Mesenteric fat pad (tissue), 1 donor: ENCODE data around the gene ANKMY2. TPM values are rescaled to one million over a fixed set of nuclear protein-coding genes. Genes with fewer than 3 reads are reported as not detected.
"Not testable (repeated sequence)": the region's sequence is repeated elsewhere in the genome, so short reads cannot be mapped to it uniquely, and the experiment has no call there.

Source experiments
- DNase-seq: peaks from one replicate; pipeline ENCODE4 v3.0.0-alpha.2; 2020; ENCODE audit warnings: low spot score
- long read RNA-seq: library from polyadenylated mRNA; unstranded; transcript quantifications from one replicate; pipeline ENCODE4 v2.0.0, GENCODE V29; 2020
- total RNA-seq: library from RNA; stranded (reverse); fragmentation: NEBNext Ultra II Directional; extraction: Animal tissue kit (Norgen Biotek cat#: 25700); gene quantifications from one replicate; pipeline ENCODE4 v1.2.1, GENCODE V29; 2021
- donor health status: DM: yes; HTN: yes; CAD: no.

The ANKMY2 gene
- 14.9 TPM for total RNA-seq
- long read RNA-seq, transcript ANKMY2-201 (10 exons, 2,555 nt) = major isoform, 39 of 46 reads
- long read RNA-seq, partial matches to known transcripts = 4 of 46 reads
- long read RNA-seq, other reads (novel, unspliced or antisense) = 3 of 46 reads

DNA sequence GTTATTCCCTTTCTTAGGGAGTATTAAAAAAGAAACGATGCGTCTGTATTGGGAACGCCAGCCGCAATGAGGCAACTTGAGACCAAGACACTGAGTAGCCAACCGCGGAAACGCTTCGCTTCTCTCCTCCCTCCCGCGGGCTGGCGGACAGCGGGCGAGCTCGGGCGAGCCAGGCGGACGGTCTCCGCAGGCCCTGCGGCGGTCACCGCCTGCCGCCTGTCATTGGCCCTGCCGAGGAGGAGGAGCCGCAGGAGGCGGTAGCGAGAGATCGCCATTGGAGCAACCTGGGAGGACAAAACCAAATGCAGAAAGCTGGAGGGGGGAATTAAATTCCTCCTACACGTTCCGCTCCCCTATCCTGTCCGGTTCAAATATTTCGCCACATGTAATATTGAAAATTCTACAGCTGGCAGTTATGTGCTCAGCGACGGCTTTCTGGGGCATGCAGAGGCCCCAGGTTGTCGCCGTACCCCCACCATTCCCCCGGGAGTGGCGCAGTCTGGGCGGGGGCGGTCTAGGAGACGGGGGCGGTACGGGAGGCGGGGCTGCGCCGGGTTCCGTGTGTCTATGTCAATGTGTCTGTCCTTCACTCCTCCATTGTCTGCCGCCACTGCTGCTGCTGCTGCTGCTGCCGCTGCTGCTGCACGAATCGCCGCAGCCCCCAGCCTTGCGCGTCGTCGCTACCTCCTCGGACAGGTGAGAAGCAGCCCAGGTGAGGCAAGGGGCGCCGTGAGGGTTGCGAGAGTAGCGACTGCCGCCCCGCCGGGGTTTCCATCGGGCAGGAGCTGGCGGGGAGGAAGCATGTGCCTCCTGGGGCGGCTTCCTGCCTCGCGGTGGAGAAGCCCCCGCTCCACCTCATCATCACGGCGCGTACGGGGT, at the start of gene ANKMY2, which contains the start of gene BZW2:
TSS of gene ANKMY2 (minus strand) at position 162 of the 879 bp plus-strand sequence. CDS start 181 bp downstream, outside the sequence.
TSS of gene BZW2 (plus strand) at position 589 of the 879 bp plus-strand sequence. CDS start 19,263 bp downstream, outside the sequence.
- peak; percentile 98 for DNase-seq

DNA sequence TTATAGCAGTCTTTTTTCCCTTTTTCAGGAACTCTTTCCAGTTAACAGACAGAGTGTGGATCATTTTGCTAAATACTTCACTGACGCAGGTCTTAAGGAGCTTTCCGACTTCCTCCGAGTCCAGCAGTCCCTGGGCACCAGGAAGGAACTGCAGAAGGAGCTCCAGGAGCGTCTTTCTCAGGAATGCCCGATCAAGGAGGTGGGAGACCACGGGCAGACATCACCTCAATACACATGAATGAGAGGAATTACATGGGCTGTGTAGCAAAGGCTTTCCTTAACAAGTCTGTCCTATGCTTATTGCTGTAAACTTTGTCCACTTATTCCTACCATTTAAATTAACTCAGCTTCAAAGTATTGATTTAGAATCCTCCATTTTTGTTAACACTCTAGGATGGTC, 49.3 kb upstream of the ANKMY2 start:
- DNase-seq = no peak

DNA sequence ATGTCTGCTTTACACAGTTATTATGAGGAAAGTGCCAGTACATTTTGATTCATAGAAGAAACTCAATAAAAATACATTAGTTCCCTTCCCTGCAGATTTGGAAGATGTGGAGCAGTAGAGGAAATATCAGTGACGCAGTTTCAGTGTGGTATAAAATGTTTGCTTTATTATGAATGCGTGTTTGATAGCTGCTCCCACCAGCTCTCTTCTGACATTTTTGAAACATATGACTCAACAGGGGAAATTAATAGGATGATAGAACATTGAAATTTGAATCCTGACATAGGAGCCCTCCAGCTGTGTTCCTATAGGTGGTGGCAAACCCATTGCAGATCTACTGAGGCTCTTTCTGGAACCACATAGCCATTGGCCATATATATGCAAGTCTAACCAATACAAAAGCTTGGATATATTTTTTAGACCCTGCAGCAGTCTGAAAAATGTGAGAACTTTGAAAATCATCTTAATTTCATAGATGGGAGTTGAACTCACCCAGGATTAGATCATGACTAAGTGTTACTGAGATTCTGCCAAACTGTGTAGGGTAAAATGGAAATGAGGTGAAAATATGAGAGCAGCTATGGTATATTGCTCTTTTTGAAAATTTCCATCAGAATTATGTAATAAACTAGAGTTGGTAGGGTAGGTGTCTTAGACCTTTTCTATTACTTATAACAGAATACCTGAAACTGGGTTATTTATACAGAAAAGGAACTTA, 48.2 kb upstream of the ANKMY2 start:
- no peak for DNase-seq

DNA sequence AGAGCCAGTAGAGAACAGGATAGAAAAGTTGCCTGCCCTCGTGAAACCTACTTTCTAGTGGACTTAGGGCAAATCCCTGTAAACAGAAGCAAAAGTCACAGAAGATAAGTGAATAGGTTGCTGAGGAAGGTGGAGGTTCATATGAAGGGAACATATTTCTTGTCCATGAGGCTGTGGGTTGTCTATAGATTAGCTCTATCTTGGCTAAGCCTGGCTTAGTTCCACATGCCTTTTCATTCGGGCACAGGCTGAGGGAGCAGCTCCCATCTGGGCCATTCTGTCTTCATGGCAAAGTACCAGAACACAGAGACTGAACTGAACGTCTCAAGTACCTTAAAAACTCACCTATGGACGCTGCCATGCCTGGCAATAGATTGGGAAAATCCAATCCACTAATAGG, 45.7 kb upstream of the ANKMY2 start:
- no peak for DNase-seq

DNA sequence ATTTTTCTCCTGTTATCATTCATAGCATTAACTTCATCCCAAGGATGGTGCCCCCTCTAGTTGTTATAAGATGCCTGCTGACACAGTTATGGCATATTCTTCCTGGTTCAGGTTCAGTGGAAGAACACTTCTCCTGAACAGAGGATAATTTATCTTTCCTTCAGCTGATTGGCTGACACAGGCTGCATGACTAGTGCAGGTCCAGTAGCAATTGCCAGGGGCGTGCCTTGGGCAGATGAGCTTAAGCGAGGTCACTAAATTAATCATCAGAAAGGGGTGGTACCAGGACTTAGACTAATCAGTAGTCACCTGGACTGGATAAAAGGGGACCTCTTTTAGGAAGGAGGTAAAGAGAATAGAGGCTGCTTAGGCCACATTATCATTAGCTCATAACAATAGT, 42.7 kb upstream of the ANKMY2 start:
- no peak for DNase-seq

DNA sequence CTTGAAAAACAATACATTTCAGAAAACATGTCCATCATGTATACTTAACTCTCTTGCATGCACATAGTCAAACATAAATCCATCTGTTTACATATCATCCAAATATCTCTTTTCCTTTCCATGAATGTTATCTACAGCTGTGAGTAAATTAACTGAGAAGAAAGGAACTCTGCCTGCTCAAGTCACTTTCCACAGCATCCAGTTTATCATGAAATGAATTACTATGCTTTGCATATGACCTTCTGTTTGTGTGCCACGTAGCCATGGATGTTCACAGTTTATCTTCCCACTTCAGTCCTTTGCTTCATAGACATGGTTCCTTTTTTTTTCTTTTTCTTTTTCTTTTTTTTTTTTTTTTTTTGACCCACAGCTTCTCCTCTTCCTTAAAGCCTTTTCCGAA, 40.0 kb upstream of the ANKMY2 start:
- DNase-seq = no peak

DNA sequence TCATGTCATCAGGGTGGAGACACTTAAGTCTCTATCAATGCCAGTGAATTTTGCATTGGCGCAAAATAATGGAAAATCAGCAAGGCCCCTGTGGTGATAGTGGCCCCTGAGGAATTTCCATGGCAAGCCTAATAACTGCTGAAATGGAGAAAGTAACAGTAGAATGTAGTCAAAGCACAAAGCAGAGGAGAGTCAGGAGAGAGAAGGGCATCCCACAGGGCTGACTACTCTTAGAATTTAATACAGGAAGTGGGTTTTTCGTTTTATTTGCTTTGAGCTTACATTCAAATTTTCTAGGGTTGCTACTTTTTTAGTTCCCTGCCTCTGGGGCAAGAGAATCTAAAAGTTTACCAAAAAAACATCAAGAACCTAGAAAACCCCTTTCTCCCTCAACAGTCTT, 39.4 kb upstream of the ANKMY2 start:
- no peak for DNase-seq

DNA sequence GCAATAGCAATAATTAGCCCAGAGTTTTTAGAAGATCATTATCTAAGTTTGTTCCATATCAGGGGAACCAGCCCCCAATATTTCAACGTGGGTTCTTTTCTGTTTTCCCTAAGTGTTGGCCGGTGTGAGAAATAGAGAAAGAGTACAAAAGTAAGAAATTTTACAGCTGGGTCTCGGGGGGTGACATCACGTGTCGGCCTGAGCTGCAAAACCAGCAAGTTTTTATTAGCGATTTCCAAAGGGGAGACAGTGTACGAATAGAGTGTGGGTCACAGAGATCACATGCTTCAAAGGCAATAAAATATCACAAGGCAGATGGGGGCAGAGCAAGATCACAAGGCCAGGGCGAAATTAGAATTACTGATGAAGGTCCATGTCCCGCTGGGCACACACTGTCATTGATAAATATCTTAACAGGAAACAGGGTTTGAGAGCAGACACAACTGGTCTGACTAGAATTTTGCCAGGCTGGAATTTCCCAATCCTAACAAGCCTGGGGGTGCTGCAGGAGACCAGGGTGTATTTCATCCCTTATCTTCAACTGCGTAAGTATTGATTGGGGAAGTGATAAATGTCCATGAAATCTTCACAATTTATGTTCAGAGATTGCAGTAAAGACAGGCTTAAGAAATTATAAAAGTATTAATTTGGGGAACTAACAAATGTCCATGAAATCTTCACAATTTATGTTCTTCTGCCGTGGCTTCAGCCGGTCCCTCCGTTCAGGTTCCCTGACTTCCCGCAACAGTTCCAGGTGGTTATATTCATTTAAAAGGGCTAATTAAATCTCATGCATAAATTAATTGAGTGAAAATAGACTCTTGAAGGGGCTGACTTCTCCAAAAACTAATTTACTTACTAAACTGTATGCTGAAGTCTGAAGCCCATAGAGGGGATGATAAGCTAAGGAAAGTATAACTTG, 33.4 kb upstream of the ANKMY2 start:
- DNase-seq = not testable (repeated sequence)

DNA sequence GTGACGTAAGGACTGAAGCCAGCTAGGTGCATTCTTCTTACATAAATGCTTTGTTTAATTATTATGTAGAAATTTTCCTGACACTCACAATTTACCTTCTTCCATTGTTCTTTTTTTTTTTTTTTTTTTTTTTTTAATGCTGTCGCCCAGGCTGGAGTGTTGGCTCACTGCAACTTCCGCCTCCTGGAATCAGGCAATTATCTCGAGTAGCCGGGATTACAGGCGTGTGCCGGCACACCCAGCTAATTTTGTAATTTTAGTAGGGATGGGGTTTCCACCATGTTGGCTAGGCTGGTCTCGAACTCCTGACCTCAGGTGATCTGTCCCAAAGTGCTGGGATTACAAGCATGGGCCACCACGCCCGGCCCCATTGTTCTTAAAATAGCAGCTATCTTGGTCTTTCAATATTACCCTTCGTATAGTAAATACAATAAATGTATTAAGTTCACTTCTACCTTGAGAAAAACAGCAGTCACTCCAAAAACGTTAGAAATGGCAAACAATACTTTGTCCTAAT, 32.5 kb upstream of the ANKMY2 start:
- no peak for DNase-seq

DNA sequence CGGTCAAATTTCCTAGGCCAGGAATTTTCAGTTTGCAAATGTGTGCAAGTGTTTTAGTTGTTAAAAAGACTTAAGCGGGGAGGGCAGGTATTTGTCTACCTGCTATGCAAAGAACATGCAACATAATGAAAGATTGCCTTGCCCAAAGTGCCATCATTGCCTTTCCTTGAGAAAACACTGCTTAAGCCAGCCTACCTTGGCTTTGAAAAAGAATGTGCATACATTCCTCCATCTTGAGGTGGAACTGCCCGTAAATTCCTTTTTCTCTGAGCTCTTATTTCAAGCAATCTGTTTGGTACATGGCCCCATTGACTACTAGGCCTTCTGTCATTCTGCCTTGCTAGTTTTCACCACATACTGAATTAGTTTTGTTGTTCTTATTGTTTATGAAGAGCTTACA, 29.7 kb upstream of the ANKMY2 start:
- no peak for DNase-seq

DNA sequence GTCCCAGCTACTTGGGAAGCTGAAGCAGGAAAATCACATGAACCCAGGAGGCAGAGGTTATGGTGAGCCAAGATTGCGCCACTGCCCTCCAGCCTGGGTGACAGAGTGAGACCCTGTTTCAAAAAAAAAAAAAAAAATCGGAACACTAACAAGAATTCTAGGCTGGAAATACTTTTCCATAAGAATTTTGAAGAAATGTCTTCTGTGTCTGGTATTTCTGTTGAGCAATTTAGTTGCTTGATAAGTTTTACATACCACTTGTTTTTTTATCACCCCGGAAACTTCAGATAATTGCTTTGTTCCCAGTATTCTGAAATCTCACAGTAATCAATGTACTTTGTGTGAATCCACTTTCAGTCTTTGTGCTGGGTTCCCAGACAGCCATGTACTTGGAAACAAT, 26.3 kb upstream of the ANKMY2 start:
- DNase-seq = no peak

DNA sequence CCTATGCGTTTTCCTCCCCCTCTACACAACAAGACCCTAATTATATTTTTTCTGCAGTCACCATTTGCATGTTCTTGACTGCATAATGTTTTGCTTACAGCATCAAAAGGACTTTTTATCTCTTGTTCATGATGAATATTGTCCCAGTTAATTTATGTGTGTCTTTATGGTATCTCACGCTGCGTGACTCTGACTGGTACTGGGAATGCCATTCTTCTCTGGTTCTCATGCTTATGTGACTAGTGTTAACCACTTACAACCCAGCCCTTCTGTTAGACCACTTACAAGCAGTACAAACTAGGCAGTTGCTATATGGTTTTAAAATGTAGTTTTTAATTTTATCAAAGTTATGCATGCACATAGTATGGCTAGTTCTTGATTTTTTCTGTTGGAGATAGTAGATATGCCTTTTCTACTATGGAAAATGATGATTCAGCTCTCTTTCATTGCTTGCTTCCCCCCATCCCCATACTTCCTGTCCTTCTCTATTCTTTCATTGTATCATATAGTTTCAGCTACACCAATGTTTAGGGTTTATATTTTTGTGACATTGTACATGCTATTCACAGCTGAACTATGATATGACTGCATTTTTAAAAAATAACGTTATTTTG, 25.3 kb upstream of the ANKMY2 start:
- DNase-seq = no peak

DNA sequence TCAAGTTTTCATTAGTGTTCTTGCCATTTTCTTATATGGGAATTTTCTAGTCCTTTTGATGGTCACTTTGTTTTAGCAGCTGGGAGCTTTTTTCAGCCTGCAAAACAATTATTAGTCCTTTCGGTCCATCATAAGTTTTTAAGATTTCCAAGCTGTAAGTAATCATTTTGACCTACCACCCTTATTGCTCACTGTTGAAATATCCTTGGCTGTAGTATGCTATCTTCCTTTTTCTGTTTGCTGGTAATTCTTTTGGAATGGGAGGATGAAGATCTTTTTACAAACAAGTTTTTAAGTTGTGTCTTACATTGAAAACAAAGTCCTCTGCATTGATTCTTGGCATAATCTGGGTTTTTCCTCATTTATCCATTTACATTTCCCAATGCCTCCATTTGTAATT, 24.5 kb upstream of the ANKMY2 start:
- no peak for DNase-seq

DNA sequence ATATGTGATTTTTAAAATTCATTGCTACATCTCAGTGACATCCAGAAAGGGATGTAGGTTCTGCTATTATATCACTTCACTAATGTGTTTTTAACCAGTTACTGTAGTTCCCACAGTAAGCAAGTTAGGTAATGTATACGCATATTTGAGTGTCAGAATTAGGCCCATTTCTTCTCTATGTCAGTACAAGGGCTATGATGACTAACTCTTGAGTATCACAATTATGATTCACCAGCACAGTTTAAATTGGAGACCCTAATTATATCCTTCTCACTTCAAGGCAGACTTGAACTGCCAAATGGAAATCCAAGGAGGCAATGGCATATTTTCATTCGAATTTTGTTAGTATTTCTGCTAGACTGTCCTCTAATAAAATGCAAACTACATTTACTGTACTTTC, 24.0 kb upstream of the ANKMY2 start:
- no peak for DNase-seq

DNA sequence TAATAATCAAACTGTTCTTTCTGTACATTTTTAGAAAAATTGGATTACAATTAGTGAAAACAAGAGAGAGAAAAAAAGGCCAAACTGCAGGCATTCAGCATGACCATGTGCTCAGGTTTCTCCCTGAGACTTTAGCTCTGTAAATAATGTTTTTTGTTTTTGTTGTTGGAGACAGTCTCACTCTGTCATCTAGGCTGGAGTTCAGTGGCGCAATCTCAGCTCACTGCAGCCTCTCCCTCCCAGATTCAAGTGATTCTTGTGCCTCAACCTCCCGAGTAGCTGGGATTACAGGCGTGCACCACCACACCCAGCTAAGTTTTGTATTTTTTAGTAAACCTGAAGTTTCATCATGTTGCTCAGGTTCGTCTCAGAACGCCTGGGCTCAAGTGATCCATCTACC, 23.4 kb upstream of the ANKMY2 start:
- no peak for DNase-seq

DNA sequence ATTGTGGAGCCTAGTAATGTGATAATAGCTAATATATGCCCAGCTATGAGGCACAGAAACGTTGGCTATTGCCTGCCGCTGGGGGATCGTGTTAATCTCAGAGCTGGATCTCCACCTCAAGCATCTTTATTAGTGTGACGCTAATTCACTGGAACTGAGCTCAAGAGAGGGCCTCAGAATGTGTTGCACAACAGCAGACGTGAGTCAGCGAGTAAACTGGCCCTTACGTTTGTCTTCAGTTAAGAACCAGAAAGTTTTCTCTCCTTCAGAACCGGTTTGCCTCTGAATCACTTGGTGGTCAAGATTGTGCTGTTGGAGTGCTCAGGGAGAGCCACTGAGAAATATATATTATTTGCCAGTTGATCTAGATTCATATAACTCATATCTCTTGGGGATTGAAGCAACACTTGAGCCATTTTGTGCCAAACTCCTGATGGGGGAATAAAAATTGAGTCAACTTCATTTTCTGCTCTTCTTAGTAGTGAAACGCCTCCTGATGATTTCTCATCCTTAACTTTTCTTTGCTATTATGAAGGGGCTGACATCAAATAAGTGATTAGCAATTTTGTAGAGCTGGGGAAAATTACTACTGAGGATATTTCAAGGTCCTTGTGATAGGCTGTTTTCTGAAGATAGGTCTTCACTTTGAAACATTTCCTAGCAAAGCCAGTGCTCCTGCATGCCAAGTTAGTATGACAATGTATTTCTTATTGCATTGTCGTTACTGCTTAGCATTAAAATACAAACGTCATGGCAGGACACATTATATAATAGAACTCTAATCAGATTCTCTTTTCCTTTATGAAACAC, 22.7 kb upstream of the ANKMY2 start:
- DNase-seq = no peak

DNA sequence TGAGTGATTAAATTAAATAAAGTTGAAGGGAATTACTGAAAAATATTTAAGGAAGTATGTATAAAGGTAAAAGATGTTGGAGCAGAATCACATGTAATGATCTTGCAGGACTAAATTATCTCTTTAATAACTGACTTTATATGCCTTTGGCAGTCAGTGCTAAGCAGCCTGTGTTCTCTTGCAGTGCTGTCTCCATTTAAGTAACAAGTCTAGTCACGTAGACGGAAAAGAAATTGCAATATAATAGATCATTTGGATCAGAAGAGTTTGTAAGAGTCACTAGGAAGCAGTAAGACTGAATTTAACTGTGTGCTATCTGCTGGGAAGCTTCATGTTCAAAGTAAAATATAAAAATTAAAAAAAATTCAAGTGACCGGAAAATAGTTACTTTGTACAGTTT, 21.8 kb upstream of the ANKMY2 start:
- no peak for DNase-seq

DNA sequence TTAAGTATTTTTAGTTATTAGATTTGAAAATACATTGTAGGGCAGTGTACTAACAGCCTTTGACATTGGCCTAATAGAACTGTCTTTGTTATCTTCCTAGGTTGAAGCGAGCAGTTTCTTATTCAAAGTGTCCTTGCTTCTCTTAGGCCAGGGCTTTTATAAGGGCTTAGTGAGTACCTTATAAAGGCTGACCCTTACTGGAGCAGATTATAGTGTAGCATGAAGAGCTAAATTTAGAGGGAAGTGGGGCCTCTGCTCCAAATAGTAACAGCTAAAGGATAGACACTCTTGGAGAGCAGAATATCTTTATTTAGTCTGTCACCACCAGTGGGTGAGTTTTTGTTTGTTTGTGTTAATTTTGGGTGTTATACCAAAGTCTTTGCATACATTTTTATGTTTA, 16.4 kb upstream of the ANKMY2 start:
- DNase-seq = no peak

DNA sequence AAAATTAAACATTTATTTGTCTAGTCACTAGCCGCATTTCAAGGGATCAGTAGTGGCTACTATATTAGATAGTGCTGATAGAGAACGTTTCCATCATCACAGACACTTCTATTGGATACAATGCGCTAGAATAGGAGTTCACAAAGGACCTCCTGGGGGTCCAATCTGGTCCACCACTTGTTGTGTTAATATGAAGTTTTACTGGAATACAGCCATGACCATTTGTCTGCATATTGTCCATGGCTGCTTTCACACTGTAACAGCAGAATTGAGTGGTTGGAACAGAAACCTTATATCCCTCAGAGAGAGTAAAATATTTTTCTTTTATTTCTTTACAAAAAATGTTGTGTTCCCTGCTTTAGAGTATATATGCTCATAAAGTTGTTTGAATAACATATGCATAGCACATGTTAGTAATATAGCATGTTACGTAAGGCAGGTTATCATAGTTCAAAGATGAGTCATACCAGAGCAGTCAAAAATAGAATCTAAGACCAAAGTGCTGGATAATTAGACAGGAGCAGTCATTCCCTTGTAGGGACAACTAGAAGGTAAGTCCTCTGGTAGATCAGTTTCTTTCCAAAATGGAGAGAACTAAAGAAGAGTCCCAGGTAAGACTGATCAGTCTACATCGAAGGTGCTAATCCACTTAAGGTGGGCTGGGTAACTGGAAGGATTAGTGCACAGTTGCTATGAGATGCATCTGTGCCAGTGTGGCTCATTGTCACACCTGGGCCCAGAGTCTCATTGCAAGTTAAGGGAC, 15.3 kb upstream of the ANKMY2 start:
- no peak for DNase-seq
